Measurements from ENCODE around the gene KCNQ1. TPM values are rescaled to one million over a fixed set of nuclear protein-coding genes. Genes with fewer than 3 reads are reported as not detected.
A peak's percentile ranks its signal among the peaks of the same experiment; 100 is the strongest.

The KCNQ1 gene
- total and polyA plus RNA-seq, 4 donors: 15.4 to 41.7 (median 26.2) TPM

- no peak for ATAC-seq (ENCODE audit: insufficient read depth, low FRiP score)
- no peak overlapping the region for H3K27ac ChIP-seq (ENCODE audit: low read depth in 1 of 2, low read length in 1 of 2)
- H3K4me1 ChIP-seq (ENCODE audit: control insufficient read depth in 5 of 5, insufficient read depth in 5 of 5, low read length in 5 of 5): peaks cover 0 to 12% (median 3%) of the 10 kb centered on the region in 5 donors
- TF ChIP-seq, protein P1, sequence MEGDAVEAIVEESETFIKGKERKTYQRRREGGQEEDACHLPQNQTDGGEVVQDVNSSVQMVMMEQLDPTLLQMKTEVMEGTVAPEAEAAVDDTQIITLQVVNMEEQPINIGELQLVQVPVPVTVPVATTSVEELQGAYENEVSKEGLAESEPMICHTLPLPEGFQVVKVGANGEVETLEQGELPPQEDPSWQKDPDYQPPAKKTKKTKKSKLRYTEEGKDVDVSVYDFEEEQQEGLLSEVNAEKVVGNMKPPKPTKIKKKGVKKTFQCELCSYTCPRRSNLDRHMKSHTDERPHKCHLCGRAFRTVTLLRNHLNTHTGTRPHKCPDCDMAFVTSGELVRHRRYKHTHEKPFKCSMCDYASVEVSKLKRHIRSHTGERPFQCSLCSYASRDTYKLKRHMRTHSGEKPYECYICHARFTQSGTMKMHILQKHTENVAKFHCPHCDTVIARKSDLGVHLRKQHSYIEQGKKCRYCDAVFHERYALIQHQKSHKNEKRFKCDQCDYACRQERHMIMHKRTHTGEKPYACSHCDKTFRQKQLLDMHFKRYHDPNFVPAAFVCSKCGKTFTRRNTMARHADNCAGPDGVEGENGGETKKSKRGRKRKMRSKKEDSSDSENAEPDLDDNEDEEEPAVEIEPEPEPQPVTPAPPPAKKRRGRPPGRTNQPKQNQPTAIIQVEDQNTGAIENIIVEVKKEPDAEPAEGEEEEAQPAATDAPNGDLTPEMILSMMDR (IDR thresholded peaks at IDR 0.05; ENCODE audit: control extremely low read depth, extremely low read depth): no peak
- H3K9me3 ChIP-seq (ENCODE audit: control insufficient read depth in 4 of 4, insufficient read depth in 3 of 4, low read length in 3 of 4): no peaks in the 10 kb centered on the region
- no peak overlapping the region for H3K4me3 ChIP-seq
- H3K36me3 ChIP-seq (ENCODE audit: control insufficient read depth in 4 of 4, insufficient read depth in 4 of 4, low read length in 4 of 4): peaks cover 0 to 6% (median 0%) of the 10 kb centered on the region in 4 donors
- WGBS, 2 donors: 84% methylated on average over 33 of the region's 33 CpGs
- H3K9ac ChIP-seq (ENCODE audit: insufficient read depth in 1 of 2, low read length in 2 of 2): no peak overlapping the region
- DNase-seq: peak in 1 of 3 donors; percentile 11
- no peaks in the 10 kb centered on the region for H3K27me3 ChIP-seq (ENCODE audit: control insufficient read depth in 3 of 3, insufficient read depth in 3 of 3, low read length in 2 of 3)
Observed at GRCh38 chr11:2582946-2583604, 138.3 kb downstream of the KCNQ1 start.

DNA sequence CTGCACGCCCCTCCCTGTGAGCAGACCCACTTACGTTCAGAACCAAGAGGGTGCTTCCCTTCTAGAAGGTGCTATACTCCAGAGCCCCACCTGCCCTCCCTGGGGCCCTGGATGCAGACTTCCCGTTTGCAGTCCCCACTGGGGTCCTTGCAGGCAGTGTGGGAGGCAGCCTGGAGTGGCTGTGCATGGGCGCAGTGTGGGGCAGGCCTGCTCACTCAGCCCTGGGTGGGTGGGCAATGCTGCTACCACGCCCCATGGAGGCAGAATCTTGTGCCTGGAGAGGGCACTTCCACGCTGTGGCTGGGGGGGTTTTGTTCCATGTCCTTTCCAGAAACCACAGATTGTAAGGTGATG is 138.8 kb downstream of the KCNQ1 start:
- TF ChIP-seq, protein P1 (IDR thresholded peaks at IDR 0.05; ENCODE audit: control extremely low read depth, extremely low read depth): no peak
- H3K36me3 ChIP-seq (ENCODE audit: control insufficient read depth in 4 of 4, insufficient read depth in 4 of 4, low read length in 4 of 4): peaks cover 0 to 6% (median 0%) of the 10 kb centered on the region in 4 donors
- no peak overlapping the region for H3K9ac ChIP-seq (ENCODE audit: insufficient read depth in 1 of 2, low read length in 2 of 2)
- H3K27me3 ChIP-seq (ENCODE audit: control insufficient read depth in 3 of 3, insufficient read depth in 3 of 3, low read length in 2 of 3): no peaks in the 10 kb centered on the region
- ATAC-seq (ENCODE audit: insufficient read depth, low FRiP score) (no peak), DNase-seq (no peak)
- no peak overlapping the region for H3K4me3 ChIP-seq
- WGBS, 2 donors: 93% methylated on average over 6 of the region's 6 CpGs
- H3K4me1 ChIP-seq (ENCODE audit: control insufficient read depth in 5 of 5, insufficient read depth in 5 of 5, low read length in 5 of 5): peaks cover 0 to 9% (median 3%) of the 10 kb centered on the region in 5 donors
- H3K27ac ChIP-seq (ENCODE audit: low read depth in 1 of 2, low read length in 1 of 2): no peak overlapping the region
- no peaks in the 10 kb centered on the region for H3K9me3 ChIP-seq (ENCODE audit: control insufficient read depth in 4 of 4, insufficient read depth in 3 of 4, low read length in 3 of 4)

DNA sequence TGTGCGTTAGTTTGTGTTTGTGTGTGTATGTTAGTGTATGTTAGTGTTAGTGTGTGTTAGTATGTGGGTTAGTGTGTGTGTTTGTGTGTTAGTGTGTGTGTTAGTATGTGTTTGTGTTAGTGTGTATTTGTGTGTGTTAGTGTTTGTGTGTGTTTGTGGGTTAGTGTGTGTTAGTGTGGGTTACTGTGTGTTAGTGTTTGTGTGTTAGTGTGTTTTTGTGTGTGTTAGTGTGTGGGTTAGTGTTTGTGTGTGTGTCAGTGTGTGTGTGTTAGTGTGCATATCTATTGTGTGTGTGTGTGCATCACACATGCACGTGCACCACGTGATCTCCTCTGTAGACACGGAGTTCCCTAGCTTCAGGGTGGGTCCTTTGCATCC is 139.6 kb downstream of the KCNQ1 start:
- no peaks in the 10 kb centered on the region for H3K27me3 ChIP-seq (ENCODE audit: control insufficient read depth in 3 of 3, insufficient read depth in 3 of 3, low read length in 2 of 3)
- H3K27ac ChIP-seq (ENCODE audit: low read depth in 1 of 2, low read length in 1 of 2): no peak overlapping the region
- no peak overlapping the region for H3K9ac ChIP-seq (ENCODE audit: insufficient read depth in 1 of 2, low read length in 2 of 2)
- no peaks in the 10 kb centered on the region for H3K9me3 ChIP-seq (ENCODE audit: control insufficient read depth in 4 of 4, insufficient read depth in 3 of 4, low read length in 3 of 4)
- TF ChIP-seq, protein P1 (IDR thresholded peaks at IDR 0.05; ENCODE audit: control extremely low read depth, extremely low read depth): no peak
- peaks cover 0 to 10% (median 0%) of the 10 kb centered on the region in 4 donors for H3K36me3 ChIP-seq (ENCODE audit: control insufficient read depth in 4 of 4, insufficient read depth in 4 of 4, low read length in 4 of 4)
- DNase-seq (no peak), ATAC-seq (ENCODE audit: insufficient read depth, low FRiP score) (no peak)
- H3K4me1 ChIP-seq (ENCODE audit: control insufficient read depth in 5 of 5, insufficient read depth in 5 of 5, low read length in 5 of 5): peaks cover 0 to 9% (median 3%) of the 10 kb centered on the region in 5 donors
- WGBS, 2 donors: 72 to 97% methylated on average over 4 of the region's 4 CpGs
- no peak overlapping the region for H3K4me3 ChIP-seq
